ENCODE measurements around the gene SHE. TPM values are rescaled to one million over a fixed set of nuclear protein-coding genes. Genes with fewer than 3 reads are reported as not detected.
A peak's percentile ranks its signal among the peaks of the same experiment; 100 is the strongest.

Gene SHE
- total RNA-seq, 1 experiment from 2014 or later = 0.79 TPM

DNA sequence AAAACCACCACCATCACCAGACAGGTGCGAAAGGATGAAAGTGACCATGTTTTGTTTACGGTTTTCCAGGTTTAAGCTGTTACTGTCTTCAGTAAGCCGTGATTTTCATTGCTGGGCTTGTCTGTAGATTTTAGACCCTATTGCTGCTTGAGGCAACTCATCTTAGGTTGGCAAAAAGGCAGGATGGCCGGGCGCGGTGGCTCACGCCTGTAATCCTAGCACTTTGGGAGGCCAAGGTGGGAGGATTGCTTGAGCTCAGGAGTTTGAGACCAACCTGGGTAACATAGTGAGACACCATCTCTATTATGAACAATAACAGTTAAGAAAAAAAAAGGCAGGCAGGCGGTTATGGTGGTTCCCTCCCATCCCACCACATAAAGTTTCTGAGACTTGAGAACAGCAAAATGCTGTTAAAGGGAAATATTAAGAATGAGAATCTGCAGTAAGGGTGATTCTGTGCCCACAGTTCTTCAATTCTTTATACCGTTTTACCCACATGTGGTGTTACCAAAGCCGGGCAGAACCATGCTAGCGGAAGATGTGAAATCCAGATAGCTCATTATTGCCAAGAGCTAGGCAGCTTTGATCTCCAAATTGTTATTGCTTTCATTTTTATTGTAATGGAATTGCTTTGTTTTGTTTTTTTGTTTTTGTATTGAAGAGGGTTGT is 34.6 kb downstream of the SHE start (continued):
- TF ChIP-seq AR (CRISPR knock-in tag; IDR thresholded peaks at IDR 0.05) = no peak
- no peak for TF ChIP-seq ZNF416 (CRISPR knock-in tag; IDR thresholded peaks at IDR 0.05)
- TF ChIP-seq RORB (CRISPR knock-in tag; IDR thresholded peaks at IDR 0.05) = no peak
- TF ChIP-seq FOXJ3 (CRISPR knock-in tag; IDR thresholded peaks at IDR 0.05; ENCODE audit: borderline replicate concordance) = no peak
- TF ChIP-seq HMGA2 (CRISPR knock-in tag; IDR thresholded peaks at IDR 0.05) = no peak
- no peak for TF ChIP-seq TCF7 (CRISPR knock-in tag; IDR thresholded peaks at IDR 0.05; ENCODE audit: low read depth)

DNA sequence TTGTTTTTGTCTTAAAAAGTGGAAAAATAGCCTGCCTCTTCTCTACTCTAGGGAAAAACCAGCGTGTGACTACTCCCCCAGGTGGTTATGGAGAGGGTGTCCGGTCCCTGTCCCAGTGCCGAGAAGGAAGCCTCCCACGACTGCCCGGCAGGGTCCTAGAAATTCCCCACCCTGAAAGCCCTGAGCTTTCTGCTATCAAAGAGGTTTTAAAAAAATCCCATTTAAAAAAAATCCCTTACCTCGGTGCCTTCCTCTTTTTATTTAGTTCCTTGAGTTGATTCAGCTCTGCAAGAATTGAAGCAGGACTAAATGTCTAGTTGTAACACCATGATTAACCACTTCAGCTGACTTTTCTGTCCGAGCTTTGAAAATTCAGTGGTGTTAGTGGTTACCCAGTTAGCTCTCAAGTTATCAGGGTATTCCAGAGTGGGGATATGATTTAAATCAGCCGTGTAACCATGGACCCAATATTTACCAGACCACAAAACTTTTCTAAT is 35.2 kb downstream of the SHE start:
- Mint-ChIP-seq H3K9me3 (no peaks in the 10 kb centered on the region), H3K4me1 (peaks cover 16% of the 10 kb centered on the region), H3K4me3 (no peak overlapping the region), H3K27me3 (ENCODE audit: low read depth) (no peaks in the 10 kb centered on the region), H3K27ac (no peak overlapping the region), H3K36me3 (no peaks in the 10 kb centered on the region)
- DNase-seq (ENCODE audit: low spot score) = no peak
- peak; percentile 59 for ATAC-seq
- CTCF ChIA-PET = interaction anchor here (0.7 to 5.4 kb wide), 4 partner anchors 12 to 80 kb away, joined by 3 to 27 read pairs (median 10); no protein-coding TSS in a partner anchor
- POLR2A ChIA-PET = no interaction called here
- TF ChIP-seq SMAD3 (CRISPR knock-in tag; IDR thresholded peaks at IDR 0.05; ENCODE audit: borderline replicate concordance) = no peak

- ATAC-seq (no peak), DNase-seq (ENCODE audit: low spot score) (no peak)
- H3K9me3 Mint-ChIP-seq = no peaks in the 10 kb centered on the region
- H3K4me3 Mint-ChIP-seq = no peak overlapping the region
- no peak overlapping the region; the same call in 1 of the 2 replicates for H3K27ac Mint-ChIP-seq
- H3K27me3 Mint-ChIP-seq (ENCODE audit: low read depth) = no peaks in the 10 kb centered on the region
- ChIA-PET CTCF (interaction anchor here (0.8 to 5.4 kb wide), 4 partner anchors 13 to 131 kb away, joined by 3 to 27 read pairs (median 4); no protein-coding TSS in a partner anchor), POLR2A (interaction anchor here (0.6 kb wide), 1 partner anchor 29 kb away, joined by 3 read pairs; no protein-coding TSS in a partner anchor)
- H3K4me1 Mint-ChIP-seq = peaks cover 16% of the 10 kb centered on the region
- TF ChIP-seq FOXJ3 (CRISPR knock-in tag; IDR thresholded peaks at IDR 0.05; ENCODE audit: borderline replicate concordance) = no peak
- TF ChIP-seq ZNF138 (CRISPR knock-in tag; conservative IDR thresholded peaks at IDR 0.05) = no peak
- TF ChIP-seq SOX15 (CRISPR knock-in tag; IDR thresholded peaks at IDR 0.05) = no peak
- TF ChIP-seq, protein P1, sequence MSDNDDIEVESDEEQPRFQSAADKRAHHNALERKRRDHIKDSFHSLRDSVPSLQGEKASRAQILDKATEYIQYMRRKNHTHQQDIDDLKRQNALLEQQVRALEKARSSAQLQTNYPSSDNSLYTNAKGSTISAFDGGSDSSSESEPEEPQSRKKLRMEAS (CRISPR knock-in tag; IDR thresholded peaks at IDR 0.05) = no peak
- TF ChIP-seq CREB1 (CRISPR knock-in tag; IDR thresholded peaks at IDR 0.05) = no peak
- TF ChIP-seq, protein P2, sequence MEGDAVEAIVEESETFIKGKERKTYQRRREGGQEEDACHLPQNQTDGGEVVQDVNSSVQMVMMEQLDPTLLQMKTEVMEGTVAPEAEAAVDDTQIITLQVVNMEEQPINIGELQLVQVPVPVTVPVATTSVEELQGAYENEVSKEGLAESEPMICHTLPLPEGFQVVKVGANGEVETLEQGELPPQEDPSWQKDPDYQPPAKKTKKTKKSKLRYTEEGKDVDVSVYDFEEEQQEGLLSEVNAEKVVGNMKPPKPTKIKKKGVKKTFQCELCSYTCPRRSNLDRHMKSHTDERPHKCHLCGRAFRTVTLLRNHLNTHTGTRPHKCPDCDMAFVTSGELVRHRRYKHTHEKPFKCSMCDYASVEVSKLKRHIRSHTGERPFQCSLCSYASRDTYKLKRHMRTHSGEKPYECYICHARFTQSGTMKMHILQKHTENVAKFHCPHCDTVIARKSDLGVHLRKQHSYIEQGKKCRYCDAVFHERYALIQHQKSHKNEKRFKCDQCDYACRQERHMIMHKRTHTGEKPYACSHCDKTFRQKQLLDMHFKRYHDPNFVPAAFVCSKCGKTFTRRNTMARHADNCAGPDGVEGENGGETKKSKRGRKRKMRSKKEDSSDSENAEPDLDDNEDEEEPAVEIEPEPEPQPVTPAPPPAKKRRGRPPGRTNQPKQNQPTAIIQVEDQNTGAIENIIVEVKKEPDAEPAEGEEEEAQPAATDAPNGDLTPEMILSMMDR (IDR thresholded peaks at IDR 0.05) = no peak
- TF ChIP-seq ARID4B (CRISPR knock-in tag; IDR thresholded peaks at IDR 0.05; ENCODE audit: borderline replicate concordance) = no peak
- TF ChIP-seq, protein P3, sequence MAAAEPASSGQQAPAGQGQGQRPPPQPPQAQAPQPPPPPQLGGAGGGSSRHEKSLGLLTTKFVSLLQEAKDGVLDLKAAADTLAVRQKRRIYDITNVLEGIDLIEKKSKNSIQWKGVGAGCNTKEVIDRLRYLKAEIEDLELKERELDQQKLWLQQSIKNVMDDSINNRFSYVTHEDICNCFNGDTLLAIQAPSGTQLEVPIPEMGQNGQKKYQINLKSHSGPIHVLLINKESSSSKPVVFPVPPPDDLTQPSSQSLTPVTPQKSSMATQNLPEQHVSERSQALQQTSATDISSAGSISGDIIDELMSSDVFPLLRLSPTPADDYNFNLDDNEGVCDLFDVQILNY (CRISPR knock-in tag; IDR thresholded peaks at IDR 0.05) = no peak
- no peak for TF ChIP-seq PRRX2 (CRISPR knock-in tag; IDR thresholded peaks at IDR 0.05)
- TF ChIP-seq HMGXB4 (CRISPR knock-in tag; IDR thresholded peaks at IDR 0.05) = no peak
- no peaks in the 10 kb centered on the region for H3K36me3 Mint-ChIP-seq
Measured at GRCh38 chr1:154466206-154466605, 36.0 kb downstream of the SHE start.
